Raji (cell line): ENCODE measurements around the gene C18orf54.

ENCODE experiments used
- POLR2A ChIP-seq: IDR thresholded peaks from 2 replicates; pipeline ENCODE4 v1.6.1; 2011; ENCODE audit warnings: low read depth, low read length, control low read depth; ENCODE audit not compliant: insufficient read depth

The C18orf54 gene

GRCh38 chr18:54426085-54426665 lies 68.5 kb downstream of the C18orf54 start:
- TF ChIP-seq POLR2A: no peak
